OCI-LY3 (cell line): ENCODE results near the gene ABI1.

Experiments used
- H2AFZ ChIP-seq: fragments of 200-600, 300-600 bp; shearing (Covaris generic); 2 replicates; pipeline ENCODE4 v1.6.0; 2014; ENCODE audit warnings: antibody characterized with exemption, low read depth, low read length
- H3K27ac ChIP-seq: fragments of 200-600, 300-600 bp; sonication (generic); 2 replicates; pipeline ENCODE4 v1.5.1; 2014; ENCODE audit warnings: mild to moderate bottlenecking, low read length, moderate library complexity, mixed read lengths
- H3K27me3 ChIP-seq: fragments of 200-600, 300-600 bp; sonication (generic); 2 replicates; pipeline ENCODE4 v1.6.1; 2014; ENCODE audit warnings: low read depth, low read length, mixed read lengths
- H3K36me3 ChIP-seq: fragments of 200-600, 300-600 bp; sonication (generic); replicated peaks from 2 replicates; pipeline ENCODE3; 2014; ENCODE audit warnings: low read depth, low read length, mixed read lengths
- H3K4me1 ChIP-seq: fragments of 300-600, 200-600 bp; sonication (generic); 2 replicates; pipeline ENCODE4 v1.6.1; 2014; ENCODE audit warnings: low read length, mixed read lengths
- H3K4me2 ChIP-seq: fragments of 200-600, 300-600 bp; sonication (generic); 2 replicates; pipeline ENCODE4 v1.6.1; 2014; ENCODE audit warnings: low read length, mixed read lengths
- H3K4me3 ChIP-seq: fragments of 300-600, 200-600 bp; sonication (generic); 2 replicates; pipeline ENCODE4 v1.5.1; 2014; ENCODE audit warnings: antibody characterized with exemption, mild to moderate bottlenecking, low read length, moderate library complexity
- H3K79me2 ChIP-seq: fragments of 300-600, 200-600 bp; shearing (Covaris generic); 2 replicates; pipeline ENCODE4 v1.6.1; 2014; ENCODE audit warnings: mild to moderate bottlenecking, low read length, mixed read lengths
- H3K9ac ChIP-seq: fragments of 300-600, 200-600 bp; shearing (Covaris generic); 2 replicates; pipeline ENCODE4 v1.6.0; 2014; ENCODE audit warnings: mild to moderate bottlenecking, low read length, moderate library complexity
- H3K9me3 ChIP-seq: fragments of 200-600, 300-600 bp; shearing (Covaris generic); 2 replicates; pipeline ENCODE4 v1.6.1; 2014; ENCODE audit warnings: low read length, mixed read lengths; ENCODE audit not compliant: insufficient read depth
- H4K20me1 ChIP-seq: fragments of 200-600, 300-600 bp; sonication (generic); 2 replicates; pipeline ENCODE4 v1.6.1; 2016; ENCODE audit warnings: low read length, mixed read lengths; ENCODE audit not compliant: insufficient read depth
- EZH2phosphoT487 ChIP-seq: fragments of 200-600 bp; shearing (Covaris generic); IDR thresholded peaks from 2 replicates; pipeline ENCODE4 v1.6.1; 2018; ENCODE audit warnings: antibody characterized with exemption, mixed run types, low read depth
- TF ChIP-seq, protein P1 (sequence below): fragments of 200-600, 300-600 bp; sonication (generic); IDR thresholded peaks from 2 replicates; pipeline ENCODE4 v1.5.1; 2014; ENCODE audit warnings: antibody characterized with exemption, low read length, low read depth

The ABI1 gene

DNA sequence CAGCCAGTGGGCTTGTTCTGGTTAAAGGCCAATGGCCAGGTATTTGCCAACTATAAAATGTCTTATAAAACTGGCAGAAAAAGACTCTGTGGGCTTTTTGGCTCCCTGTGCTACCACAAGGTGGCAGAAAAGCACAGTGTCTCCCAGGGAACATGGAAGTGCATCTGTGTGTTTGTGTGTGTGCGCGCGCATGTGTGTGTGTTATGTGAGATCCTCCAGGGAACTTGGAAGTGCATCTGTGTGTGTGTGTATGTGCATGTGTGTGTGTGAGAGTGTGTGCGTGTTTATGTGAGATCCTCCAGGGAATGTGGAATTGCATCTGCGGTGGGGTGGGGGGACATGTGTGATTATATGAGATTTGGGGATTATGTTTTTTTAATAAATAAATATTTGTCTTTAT, 30.2 kb upstream of the ABI1 start:
- H4K20me1 ChIP-seq, result no peaks in the 10 kb centered on the region
- H2AFZ ChIP-seq, result no peak overlapping the region
- H3K9me3 ChIP-seq, result no peaks in the 10 kb centered on the region
- no peak overlapping the region for H3K27ac ChIP-seq
- no peak overlapping the region for H3K4me3 ChIP-seq
- H3K9ac ChIP-seq, result no peak overlapping the region
- TF ChIP-seq EZH2phosphoT487, result no peak
- TF ChIP-seq, protein P1, sequence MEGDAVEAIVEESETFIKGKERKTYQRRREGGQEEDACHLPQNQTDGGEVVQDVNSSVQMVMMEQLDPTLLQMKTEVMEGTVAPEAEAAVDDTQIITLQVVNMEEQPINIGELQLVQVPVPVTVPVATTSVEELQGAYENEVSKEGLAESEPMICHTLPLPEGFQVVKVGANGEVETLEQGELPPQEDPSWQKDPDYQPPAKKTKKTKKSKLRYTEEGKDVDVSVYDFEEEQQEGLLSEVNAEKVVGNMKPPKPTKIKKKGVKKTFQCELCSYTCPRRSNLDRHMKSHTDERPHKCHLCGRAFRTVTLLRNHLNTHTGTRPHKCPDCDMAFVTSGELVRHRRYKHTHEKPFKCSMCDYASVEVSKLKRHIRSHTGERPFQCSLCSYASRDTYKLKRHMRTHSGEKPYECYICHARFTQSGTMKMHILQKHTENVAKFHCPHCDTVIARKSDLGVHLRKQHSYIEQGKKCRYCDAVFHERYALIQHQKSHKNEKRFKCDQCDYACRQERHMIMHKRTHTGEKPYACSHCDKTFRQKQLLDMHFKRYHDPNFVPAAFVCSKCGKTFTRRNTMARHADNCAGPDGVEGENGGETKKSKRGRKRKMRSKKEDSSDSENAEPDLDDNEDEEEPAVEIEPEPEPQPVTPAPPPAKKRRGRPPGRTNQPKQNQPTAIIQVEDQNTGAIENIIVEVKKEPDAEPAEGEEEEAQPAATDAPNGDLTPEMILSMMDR, result peak; percentile 66
- H3K4me2 ChIP-seq, result peak overlapping the region; percentile 57
- H3K79me2 ChIP-seq, result no peaks in the 10 kb centered on the region
- no peaks in the 10 kb centered on the region for H3K36me3 ChIP-seq
- H3K4me1 ChIP-seq, result peaks cover 14% of the 10 kb centered on the region
- H3K27me3 ChIP-seq, result no peaks in the 10 kb centered on the region

DNA sequence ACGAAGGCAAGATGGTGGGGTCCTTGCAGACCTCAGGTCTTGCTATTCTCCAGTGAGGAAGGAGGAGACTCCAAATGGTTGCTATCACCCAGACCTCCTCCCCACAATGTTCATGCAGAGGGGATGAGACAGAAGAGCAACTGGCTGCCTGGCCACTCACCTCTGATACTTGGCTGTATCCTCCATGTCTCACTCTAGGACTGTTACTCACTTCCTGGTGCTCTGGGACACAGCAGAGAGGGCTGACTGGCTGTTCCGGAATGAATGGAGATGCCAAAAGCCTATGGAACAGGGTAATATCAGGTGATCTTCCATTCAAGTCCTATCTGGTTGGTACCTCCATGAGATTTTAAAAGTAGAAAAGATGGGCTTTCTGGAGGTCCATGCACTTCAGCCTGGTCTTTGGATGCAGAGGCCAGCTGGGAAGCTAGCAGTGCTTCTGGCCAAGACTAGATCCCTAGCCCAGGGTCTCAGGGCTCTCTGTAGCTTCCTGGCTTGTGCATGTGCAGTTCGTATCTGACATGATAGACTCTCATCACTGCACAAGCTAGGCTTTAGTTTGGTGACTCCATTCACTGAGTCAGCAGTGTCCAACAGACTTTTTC, 27.0 kb upstream of the ABI1 start:
- Histone ChIP-seq H2AFZ (no peak overlapping the region), H3K9ac (no peak overlapping the region), H3K4me2 (no peak overlapping the region), H4K20me1 (no peaks in the 10 kb centered on the region), H3K79me2 (no peaks in the 10 kb centered on the region), H3K4me3 (no peak overlapping the region), H3K36me3 (no peaks in the 10 kb centered on the region), H3K27ac (no peak overlapping the region), H3K27me3 (no peaks in the 10 kb centered on the region), H3K9me3 (no peaks in the 10 kb centered on the region), H3K4me1 (peaks cover 9% of the 10 kb centered on the region)
- TF ChIP-seq EZH2phosphoT487, result no peak
- TF ChIP-seq, protein P1, result no peak

DNA sequence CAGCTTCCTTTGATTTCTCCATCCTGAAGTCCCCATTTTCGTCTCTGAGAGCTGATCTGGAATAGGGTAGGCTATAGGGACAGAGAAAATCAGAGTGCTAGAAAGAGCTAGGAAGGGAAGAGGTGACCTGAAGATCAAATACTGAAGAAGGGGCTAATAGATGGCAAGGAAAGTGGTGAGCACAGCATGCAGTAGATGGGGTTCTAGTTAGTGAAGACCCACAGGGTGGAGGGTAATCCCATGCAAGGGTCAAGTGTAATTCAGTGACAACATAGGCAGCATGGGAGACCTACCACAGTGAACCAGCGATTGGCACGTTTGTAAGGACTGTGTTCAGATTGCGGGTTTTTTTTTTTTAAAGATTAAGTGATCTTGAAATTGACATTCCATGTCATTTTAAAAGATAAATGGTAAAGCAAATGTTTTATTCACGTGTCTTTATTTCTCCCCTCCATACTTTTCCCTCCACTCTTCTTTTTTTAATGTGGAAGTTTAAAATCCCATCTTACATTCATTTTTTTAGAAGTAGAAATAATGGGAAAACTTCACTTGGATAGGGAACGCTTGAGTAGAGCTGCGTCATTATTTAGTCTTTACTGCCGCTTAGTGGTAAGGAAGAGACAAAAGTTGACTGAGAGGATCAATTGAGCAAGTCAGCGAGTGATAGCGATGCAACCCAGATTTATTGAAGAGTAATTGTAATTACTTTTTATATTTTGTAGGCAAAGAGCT, 21.0 kb upstream of the ABI1 start:
- Histone ChIP-seq H3K4me2 (peak overlapping the region; percentile 50), H3K4me3 (peak overlapping the region; percentile 48), H3K36me3 (no peaks in the 10 kb centered on the region), H3K9me3 (no peaks in the 10 kb centered on the region), H2AFZ (peak overlapping the region; percentile 46; the same call in 1 of the 2 replicates), H3K27me3 (no peaks in the 10 kb centered on the region), H3K27ac (no peak overlapping the region), H3K4me1 (peaks cover 10% of the 10 kb centered on the region; the same call in 1 of the 2 replicates), H4K20me1 (no peaks in the 10 kb centered on the region), H3K79me2 (no peaks in the 10 kb centered on the region), H3K9ac (no peak overlapping the region)
- TF ChIP-seq, protein P1, result peak; percentile 69
- no peak for TF ChIP-seq EZH2phosphoT487

DNA sequence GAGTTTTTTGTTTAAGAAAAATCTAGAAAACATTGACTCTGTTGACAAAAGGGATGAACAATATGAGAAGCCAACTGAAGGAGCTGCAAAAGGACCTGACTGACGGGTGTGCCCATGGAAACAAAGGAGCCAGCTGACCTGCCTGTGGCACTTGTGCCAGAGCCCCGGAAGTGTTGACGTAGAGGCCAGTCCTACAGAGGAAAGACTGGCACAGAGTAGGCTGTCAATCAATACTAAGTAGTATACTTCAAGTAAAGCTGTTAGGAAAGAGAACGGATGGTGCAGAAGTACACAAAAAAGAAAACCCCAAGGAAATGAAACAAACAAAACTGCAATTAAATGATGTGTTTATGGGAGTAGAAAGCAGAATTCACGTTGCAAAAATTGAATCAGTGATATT, 19.0 kb upstream of the ABI1 start:
- Histone ChIP-seq H3K4me1 (peaks cover 10% of the 10 kb centered on the region; the same call in 1 of the 2 replicates), H3K4me2 (peak overlapping the region; percentile 13; the same call in 1 of the 2 replicates), H2AFZ (peak overlapping the region; percentile 35; the same call in 1 of the 2 replicates), H3K27ac (no peak overlapping the region), H3K4me3 (no peak overlapping the region), H3K9me3 (no peaks in the 10 kb centered on the region), H3K9ac (no peak overlapping the region), H3K79me2 (no peaks in the 10 kb centered on the region), H3K36me3 (no peaks in the 10 kb centered on the region), H4K20me1 (no peaks in the 10 kb centered on the region), H3K27me3 (no peaks in the 10 kb centered on the region)
- TF ChIP-seq, protein P1, result no peak
